ENCODE measurements around the gene BBS1.
A peak's percentile ranks its signal among the peaks of the same experiment; 100 is the strongest.

BBS1 gene

DNA sequence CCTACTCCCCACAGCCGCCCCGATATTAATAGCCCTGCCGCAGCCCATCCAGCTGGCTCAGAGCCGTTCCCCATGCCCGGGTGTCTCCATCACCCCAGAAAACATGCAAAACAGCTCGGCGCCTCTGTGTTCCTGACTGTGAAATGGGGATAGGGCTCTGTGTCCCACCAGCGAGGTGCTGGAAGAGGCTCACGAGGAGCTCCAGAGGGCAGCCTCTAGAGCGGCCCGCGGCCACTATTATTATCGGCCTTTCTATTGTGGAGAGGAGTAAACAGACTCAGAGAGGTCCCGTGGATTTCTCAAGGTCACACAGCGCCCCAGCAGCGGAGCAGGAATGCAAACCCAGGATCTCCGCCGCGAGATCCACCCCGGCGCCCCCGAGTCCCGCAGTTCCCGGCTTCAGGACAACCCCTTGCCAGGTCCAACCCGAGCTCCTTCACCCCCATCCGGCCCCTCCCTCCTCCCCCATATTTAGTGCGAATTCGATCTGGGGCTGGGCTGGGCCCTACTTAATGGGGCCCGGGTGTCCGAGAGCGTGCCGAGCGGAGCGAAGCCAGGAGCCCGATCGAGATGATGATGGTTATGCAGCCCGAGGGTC is 36.0 kb downstream of the BBS1 start, which contains the start of gene ACTN3:
Gene ACTN3, plus strand, starts transcription at position 536 of the 598 bp plus-strand sequence. Its CDS starts 35 bp downstream, at position 571.
- Histone ChIP-seq H3K36me3 (ENCODE audit: control insufficient read depth, low read length) (no peaks in the 10 kb centered on the region; the same call in 1 of the 2 replicates), H3K27ac (ENCODE audit: low read depth, low read length) (no peak within 1 kb of the TSS), H3K9me2 (replicated peaks; ENCODE audit: control insufficient read depth, low read length) (no peaks in the 10 kb centered on the region), H3K27me3 (ENCODE audit: control insufficient read depth, low read length) (peaks cover 42% of the 10 kb centered on the region), H3K4me2 (ENCODE audit: low read length) (peak within 1 kb of the TSS; percentile 91), H3F3A (ENCODE audit: control insufficient read depth, insufficient read depth) (peaks cover 4% of the 10 kb centered on the region; the same call in 1 of the 2 replicates), H3K79me2 (ENCODE audit: control insufficient read depth, low read length) (peaks cover 6% of the 10 kb centered on the region), H3K4me1 (ENCODE audit: control insufficient read depth, low read length) (peaks cover 30% of the 10 kb centered on the region), H3K4me3 (ENCODE audit: low read length) (peak within 1 kb of the TSS; percentile 90), H3K9me3 (ENCODE audit: control insufficient read depth, insufficient read depth, low read length) (no peaks in the 10 kb centered on the region), H4K20me1 (ENCODE audit: control insufficient read depth, insufficient read depth, low read depth, low read length) (no peaks in the 10 kb centered on the region)
- TF ChIP-seq, protein P1, sequence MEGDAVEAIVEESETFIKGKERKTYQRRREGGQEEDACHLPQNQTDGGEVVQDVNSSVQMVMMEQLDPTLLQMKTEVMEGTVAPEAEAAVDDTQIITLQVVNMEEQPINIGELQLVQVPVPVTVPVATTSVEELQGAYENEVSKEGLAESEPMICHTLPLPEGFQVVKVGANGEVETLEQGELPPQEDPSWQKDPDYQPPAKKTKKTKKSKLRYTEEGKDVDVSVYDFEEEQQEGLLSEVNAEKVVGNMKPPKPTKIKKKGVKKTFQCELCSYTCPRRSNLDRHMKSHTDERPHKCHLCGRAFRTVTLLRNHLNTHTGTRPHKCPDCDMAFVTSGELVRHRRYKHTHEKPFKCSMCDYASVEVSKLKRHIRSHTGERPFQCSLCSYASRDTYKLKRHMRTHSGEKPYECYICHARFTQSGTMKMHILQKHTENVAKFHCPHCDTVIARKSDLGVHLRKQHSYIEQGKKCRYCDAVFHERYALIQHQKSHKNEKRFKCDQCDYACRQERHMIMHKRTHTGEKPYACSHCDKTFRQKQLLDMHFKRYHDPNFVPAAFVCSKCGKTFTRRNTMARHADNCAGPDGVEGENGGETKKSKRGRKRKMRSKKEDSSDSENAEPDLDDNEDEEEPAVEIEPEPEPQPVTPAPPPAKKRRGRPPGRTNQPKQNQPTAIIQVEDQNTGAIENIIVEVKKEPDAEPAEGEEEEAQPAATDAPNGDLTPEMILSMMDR (IDR thresholded peaks at IDR 0.05; ENCODE audit: low read depth, low read length, poor library complexity, severe bottlenecking) = no peak
- no peak for TF ChIP-seq EZH2phosphoT487 (IDR thresholded peaks at IDR 0.05; ENCODE audit: borderline replicate concordance, low read length)

GRCh38 chr11:66546966-66547661 is 36.7 kb downstream of the BBS1 start:
- TF ChIP-seq EZH2phosphoT487 (IDR thresholded peaks at IDR 0.05; ENCODE audit: borderline replicate concordance, low read length) = no peak
- TF ChIP-seq, protein P1 (IDR thresholded peaks at IDR 0.05; ENCODE audit: low read depth, low read length, poor library complexity, severe bottlenecking) = no peak
- Histone ChIP-seq H3F3A (ENCODE audit: control insufficient read depth, insufficient read depth) (peaks cover 4% of the 10 kb centered on the region; the same call in 1 of the 2 replicates), H3K36me3 (ENCODE audit: control insufficient read depth, low read length) (no peaks in the 10 kb centered on the region; the same call in 1 of the 2 replicates), H3K4me1 (ENCODE audit: control insufficient read depth, low read length) (peaks cover 30% of the 10 kb centered on the region), H3K27ac (ENCODE audit: low read depth, low read length) (no peak overlapping the region), H3K27me3 (ENCODE audit: control insufficient read depth, low read length) (peaks cover 42% of the 10 kb centered on the region), H3K9me3 (ENCODE audit: control insufficient read depth, insufficient read depth, low read length) (no peaks in the 10 kb centered on the region), H3K79me2 (ENCODE audit: control insufficient read depth, low read length) (peaks cover 6% of the 10 kb centered on the region), H3K9me2 (replicated peaks; ENCODE audit: control insufficient read depth, low read length) (no peaks in the 10 kb centered on the region), H3K4me2 (ENCODE audit: low read length) (peak overlapping the region; percentile 91), H3K4me3 (ENCODE audit: low read length) (peak overlapping the region; percentile 90), H4K20me1 (ENCODE audit: control insufficient read depth, insufficient read depth, low read depth, low read length) (no peaks in the 10 kb centered on the region)

- no peak overlapping the region for H3K27ac ChIP-seq (ENCODE audit: low read depth, low read length)
- peaks cover 6% of the 10 kb centered on the region for H3K79me2 ChIP-seq (ENCODE audit: control insufficient read depth, low read length)
- peaks cover 42% of the 10 kb centered on the region for H3K27me3 ChIP-seq (ENCODE audit: control insufficient read depth, low read length)
- H3K4me3 ChIP-seq (ENCODE audit: low read length) = no peak overlapping the region
- H3F3A ChIP-seq (ENCODE audit: control insufficient read depth, insufficient read depth) = peaks cover 4% of the 10 kb centered on the region; the same call in 1 of the 2 replicates
- no peaks in the 10 kb centered on the region; the same call in 1 of the 2 replicates for H3K36me3 ChIP-seq (ENCODE audit: control insufficient read depth, low read length)
- H3K4me1 ChIP-seq (ENCODE audit: control insufficient read depth, low read length) = peaks cover 30% of the 10 kb centered on the region
- no peaks in the 10 kb centered on the region for H4K20me1 ChIP-seq (ENCODE audit: control insufficient read depth, insufficient read depth, low read depth, low read length)
- H3K9me3 ChIP-seq (ENCODE audit: control insufficient read depth, insufficient read depth, low read length) = no peaks in the 10 kb centered on the region
- no peak overlapping the region for H3K4me2 ChIP-seq (ENCODE audit: low read length)
- H3K9me2 ChIP-seq (replicated peaks; ENCODE audit: control insufficient read depth, low read length) = no peaks in the 10 kb centered on the region
- TF ChIP-seq, protein P1 (IDR thresholded peaks at IDR 0.05; ENCODE audit: low read depth, low read length, poor library complexity, severe bottlenecking) = no peak
- no peak for TF ChIP-seq EZH2phosphoT487 (IDR thresholded peaks at IDR 0.05; ENCODE audit: borderline replicate concordance, low read length)
Observed at GRCh38 chr11:66547662-66548009, 37.2 kb downstream of the BBS1 start.
